HT1080 (cell line): ENCODE results near the gene COA5. TPM values are rescaled to one million over a fixed set of nuclear protein-coding genes. Genes with fewer than 3 reads are reported as not detected.

Source experiments
- DNase-seq: peaks from one replicate; pipeline ENCODE4 v3.0.0-alpha.2; 2015; ENCODE audit warnings: low read depth
- polyA plus RNA-seq, 2 experiments: library from polyadenylated mRNA; depleted of rRNA; stranded (reverse); fragments of >200 nt; gene quantifications; 2 replicates each; pipeline ENCODE4 v1.2.3, GENCODE V29; 2015
- total RNA-seq: library from RNA; depleted of rRNA; stranded (reverse); fragments of >200 nt; shearing (Covaris generic); gene quantifications from 2 replicates; pipeline ENCODE4 v1.2.3, GENCODE V29; 2014; rRNA removed

The COA5 gene, protein sequence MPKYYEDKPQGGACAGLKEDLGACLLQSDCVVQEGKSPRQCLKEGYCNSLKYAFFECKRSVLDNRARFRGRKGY
- total RNA-seq = 29.4 TPM in 2 replicates
- polyA plus RNA-seq (2015; cell fraction: cytosol; rRNA removed) = 32.0 and 52.7 TPM in 2 replicates
- 60.5 and 74.3 TPM in 2 replicates for polyA plus RNA-seq (2015; cell fraction: nucleus; rRNA removed)

DNA sequence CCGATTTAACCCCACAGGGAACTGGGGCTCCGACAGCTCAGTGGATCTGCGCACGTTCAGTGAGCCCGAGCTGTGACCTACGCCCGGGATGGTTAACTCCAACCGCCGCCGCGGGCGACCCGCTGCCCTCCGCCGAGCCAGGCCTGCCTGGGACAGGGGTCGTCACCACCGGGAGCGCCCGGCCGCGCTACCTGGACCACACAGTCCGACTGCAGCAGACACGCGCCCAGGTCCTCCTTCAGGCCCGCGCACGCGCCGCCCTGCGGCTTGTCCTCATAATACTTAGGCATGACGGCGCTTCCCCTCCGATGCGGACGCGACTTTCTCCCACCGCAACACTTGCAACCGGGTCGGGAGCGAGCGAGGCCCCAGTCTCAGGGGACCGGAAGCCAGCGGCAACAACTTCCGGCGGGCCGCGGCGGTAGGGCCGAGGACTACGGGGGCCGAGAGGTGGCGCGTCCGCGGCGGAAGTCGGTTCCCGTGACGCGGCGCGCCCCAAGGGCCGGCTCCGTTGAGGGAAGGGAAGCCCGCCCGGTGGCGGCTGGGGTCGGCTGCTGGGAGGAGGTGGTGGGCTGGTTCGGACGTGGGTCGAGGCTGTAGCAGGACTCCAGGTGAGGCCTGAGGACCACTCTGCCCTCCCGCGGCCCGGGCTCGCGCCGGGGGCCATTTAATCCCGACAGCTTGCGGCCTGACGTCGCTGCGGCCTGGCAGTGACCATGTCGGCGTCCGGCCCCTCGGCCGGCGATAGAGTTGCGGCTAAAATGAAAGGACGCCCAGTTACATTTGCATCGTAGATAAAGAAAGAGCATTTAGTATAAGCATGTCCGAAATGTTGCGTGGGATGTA is at the start of gene COA5, which contains the start of gene UNC50:
COA5 (minus strand) TSS at position 397 of the 846 bp plus-strand sequence; CDS start at position 290, 107 bp downstream.
UNC50 (plus strand) TSS at position 474 of the 846 bp plus-strand sequence. CDS start 1,171 bp downstream, outside the sequence.
- peak; percentile 82 for DNase-seq

DNA sequence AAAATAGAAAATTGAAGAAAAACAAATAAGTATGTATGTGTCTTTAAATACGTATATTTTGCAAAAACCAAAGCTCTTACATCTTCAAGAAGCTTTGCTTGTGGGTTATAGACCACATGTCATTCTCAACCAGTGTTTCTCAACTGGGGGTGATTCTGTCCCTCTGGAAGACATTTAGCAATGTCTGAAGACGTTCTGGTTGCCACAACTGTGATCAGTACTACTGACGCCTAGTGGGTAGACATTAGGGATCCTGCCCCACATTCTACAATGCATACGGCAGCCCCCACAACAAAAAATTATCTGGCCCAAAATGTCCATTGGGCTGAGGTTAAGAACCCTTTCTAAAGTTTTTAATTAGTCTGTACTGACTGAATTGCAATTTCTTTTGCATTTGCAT is 48.5 kb upstream of the COA5 start:
- DNase-seq = no peak

DNA sequence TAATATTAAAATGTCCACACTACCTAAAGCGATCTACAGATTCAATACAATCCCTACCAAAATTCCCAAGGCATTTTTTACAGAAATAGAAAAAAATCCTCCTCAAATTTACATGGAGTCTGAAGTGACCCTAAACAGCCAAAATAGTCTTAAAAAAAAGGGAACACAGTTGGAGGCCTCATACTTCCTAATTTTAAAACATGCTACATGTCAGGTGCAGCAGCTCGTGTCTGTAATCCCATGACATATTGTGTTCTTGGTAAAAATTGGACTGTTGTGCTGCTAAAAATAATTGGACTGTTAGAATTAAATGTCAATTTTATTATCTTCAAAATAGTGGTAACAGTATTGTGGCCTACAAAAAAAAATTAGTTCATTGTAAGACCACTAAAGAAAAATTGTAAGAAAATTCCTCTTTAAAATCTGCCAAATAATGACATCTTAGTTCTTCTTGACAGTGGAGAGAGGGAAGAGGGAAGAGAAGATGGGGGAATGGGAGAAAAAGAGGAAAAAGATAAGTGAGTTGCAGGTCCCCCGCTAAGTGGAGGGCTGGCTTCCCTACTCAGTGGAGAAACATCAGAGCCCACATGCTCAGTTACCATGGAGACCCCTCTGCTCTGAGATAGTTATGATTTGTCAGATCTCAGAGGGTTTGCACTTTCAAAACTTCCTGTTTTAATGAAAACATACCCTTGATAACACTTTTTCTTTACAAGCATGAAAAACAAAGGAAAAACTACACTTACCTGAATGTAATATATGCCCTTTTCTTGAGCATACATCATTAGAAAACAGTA is 46.6 kb upstream of the COA5 start:
- no peak for DNase-seq

DNA sequence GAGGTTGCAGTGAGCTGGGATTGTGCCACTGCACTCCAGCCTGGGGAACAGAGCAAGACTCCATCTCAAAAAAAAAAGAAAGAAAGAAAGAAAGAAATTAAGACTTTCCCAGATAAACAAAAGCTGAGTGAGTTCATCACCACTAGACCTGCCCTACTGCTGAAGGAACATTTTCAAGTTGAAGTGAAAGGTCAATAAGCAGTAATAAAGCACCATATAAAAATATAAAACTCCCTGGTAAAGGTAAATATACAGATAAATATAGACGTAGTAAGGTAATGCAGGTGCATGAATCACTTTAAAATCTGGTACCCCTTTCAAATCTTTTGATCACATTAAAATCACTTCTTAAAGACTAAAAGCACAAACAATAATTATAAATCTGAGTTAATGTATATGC is 42.7 kb upstream of the COA5 start:
- no peak for DNase-seq

GRCh38 chr2:98649992-98650375 is 41.7 kb upstream of the COA5 start:
- no peak for DNase-seq

GRCh38 chr2:98649135-98649991 is 41.1 kb upstream of the COA5 start:
- DNase-seq = peak; percentile 80

- DNase-seq = no peak
These were observed 40.1 kb upstream of the COA5 start for GRCh38 chr2:98648451-98648850.

GRCh38 chr2:98647636-98648035 is 39.3 kb upstream of the COA5 start:
- no peak for DNase-seq

DNA sequence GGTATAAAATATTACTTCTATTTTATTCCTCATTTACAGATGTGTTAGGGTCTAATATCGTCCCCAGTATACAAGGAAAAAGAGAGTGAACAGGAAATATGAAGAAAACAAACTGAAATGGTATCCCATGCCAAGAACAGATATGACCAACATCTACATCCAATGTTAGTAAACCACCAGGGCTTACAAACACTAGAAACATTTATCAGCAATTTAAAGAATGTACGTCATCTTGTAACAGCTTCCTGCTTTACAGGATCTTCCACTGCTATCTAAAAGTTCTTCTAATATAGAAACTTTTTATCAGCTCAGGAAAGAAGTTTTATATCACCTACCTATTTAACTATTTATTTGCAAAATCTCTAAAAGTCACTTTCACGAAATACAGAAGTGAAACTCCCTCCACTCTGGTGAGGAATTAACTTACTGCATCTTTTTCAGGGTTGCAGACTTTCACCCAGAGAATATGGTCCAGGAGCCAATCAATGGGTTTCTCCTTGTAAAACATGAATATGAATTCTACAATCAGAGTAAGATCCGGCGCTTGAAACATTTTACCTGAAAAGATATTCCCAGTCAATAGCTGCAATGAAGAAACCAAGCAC is 35.3 kb upstream of the COA5 start:
- DNase-seq = no peak

- no peak for DNase-seq
These were observed 29.3 kb upstream of the COA5 start for GRCh38 chr2:98637401-98638147.

DNA sequence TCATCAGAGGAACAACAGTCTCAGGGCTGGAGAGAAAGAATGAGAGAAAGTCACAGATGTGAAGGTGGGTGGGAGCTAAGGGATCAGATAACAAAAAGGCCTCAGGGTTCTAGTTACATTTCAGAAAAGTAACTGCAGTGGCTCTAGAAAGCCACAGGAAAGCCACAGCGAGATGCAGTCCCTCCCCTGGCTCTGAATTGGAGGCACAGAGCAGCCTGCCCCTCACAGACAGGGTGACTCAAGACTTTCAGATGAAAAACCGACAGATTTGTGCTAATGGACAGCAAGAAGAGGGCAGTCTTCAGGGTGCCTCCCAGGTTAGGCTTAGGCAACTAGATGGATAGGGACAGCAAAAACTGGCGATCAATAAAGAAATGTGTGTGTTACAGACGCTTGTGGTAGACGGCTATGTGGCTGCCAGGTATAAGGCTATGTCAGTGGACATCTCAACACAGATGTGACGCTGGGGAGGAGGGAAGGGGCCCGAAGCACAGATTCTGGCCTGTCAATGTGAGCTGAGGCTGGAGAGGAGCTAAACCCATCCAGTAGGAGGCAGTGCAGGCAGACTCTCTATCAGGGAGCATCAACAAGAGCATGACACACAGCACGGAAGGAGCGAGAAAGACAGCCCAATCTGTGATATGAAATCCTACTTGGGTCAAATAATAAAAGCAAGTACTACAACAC is 26.2 kb upstream of the COA5 start:
- peak; percentile 44 for DNase-seq

- no peak for DNase-seq
These were observed 24.0 kb upstream of the COA5 start for GRCh38 chr2:98632351-98632750.

GRCh38 chr2:98623657-98624056 is 15.3 kb upstream of the COA5 start:
- no peak for DNase-seq

DNA sequence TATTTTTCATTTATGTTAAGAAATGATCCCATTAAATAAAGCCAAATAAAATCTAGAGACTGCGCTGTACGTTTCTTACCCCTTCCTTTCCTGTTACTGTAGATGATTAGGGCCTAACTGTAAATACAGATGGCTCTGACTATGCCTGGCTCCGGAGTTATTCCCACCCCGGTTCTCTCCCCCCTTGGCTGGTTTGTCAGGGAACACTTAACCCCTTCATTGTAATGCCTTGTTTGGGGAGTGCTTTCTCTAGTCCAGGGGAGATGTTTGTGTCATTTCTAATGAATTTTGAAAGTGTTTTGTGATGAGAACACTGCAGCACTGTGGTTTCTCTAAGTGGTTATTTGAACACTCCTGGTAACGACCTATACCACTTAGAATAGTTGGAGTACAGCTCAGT is 8.8 kb upstream of the COA5 start:
- DNase-seq = no peak

- no peak for DNase-seq
These were observed 7.2 kb upstream of the COA5 start for GRCh38 chr2:98615481-98615880.

DNA sequence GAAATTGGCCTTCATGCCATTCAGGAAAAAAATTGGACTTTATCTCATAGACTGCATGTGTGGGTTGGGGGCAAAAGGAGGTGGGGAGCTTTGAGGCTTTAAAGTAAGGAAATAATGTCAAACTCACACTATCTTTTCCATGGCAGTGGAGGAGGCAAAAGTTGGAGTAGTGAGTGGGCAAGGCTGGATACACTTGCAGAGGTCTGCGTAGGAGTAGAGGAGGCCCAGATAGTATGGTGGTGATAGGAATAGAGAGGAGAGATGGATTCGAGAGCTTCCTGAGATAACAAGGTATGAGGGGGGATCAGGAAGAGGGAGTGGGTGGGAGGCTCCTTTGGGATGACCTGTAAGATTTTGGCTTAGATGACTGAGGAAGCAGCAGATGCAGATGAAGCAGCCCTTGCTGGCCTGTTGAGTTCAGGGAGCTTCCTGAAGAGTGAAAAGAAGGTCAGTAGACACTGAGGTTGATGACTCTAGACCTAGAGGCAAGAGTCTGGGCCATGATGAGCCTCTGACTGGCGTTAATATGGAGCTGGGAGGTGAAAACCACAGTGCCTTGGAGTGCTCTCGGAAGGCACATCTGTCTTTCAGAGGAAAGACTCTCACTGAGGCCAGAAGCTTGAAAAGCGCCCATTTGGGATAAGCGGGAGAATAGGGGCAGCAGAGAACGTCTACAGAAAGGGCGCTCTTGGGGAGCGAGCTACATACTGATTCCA is 5.9 kb upstream of the COA5 start:
- DNase-seq = no peak

DNA sequence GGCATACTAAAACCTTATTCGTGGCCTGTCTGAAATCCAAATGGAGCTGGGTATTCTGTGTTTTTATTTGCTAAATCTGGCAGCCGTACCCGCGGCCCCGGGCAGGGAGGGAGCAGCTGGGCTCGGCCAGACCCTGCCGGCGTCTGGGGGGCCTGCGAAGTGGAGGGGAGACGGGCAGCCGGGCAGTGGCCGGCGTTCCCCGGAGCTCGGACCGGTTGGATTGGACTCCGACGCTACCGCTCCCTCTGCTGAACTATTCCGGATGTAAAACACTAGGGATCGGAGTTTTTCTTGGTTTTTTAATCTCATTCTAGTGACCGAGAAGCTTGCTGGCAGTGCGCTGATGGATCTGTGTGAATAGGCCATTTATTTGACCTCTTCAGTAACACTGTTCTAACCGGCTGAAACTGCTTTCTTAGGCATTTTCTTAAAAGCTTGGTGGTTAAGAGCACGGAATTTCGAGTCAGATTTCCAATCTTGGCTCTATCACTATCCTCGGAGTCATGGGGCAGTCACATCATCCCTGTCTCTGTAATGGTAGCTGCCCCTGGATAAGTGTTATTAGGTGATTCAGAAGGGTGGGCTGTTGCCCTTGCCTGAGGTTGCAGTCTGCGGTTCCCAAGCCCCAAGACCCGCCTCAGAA is 771 bp upstream of the COA5 start:
- no peak for DNase-seq

- no peak for DNase-seq
These were observed 584 bp downstream of the COA5 start for GRCh38 chr2:98607741-98608115.
